Chondrocyte (in vitro differentiated cells): Measurements from ENCODE around the gene ACTR3. TPM values are rescaled to one million over a fixed set of nuclear protein-coding genes. Genes with fewer than 3 reads are reported as not detected.

Source experiments
- DNase-seq: peaks from one replicate; pipeline ENCODE4 v3.0.0; 2021; ENCODE audit warnings: mixed read lengths, low spot score
- H3K27ac Mint-ChIP-seq: one replicate; pipeline ENCODE4 v1.8.0; 2021; ENCODE audit warnings: mild to moderate bottlenecking, moderate library complexity, mixed read lengths; ENCODE audit not compliant: unreplicated experiment
- H3K27me3 Mint-ChIP-seq: 2 replicates; pipeline ENCODE4 v1.8.0; 2021; ENCODE audit warnings: low read depth, mixed read lengths
- H3K36me3 Mint-ChIP-seq: 2 replicates; pipeline ENCODE4 v1.8.0; 2021; ENCODE audit warnings: low read depth, mixed read lengths
- H3K4me1 Mint-ChIP-seq: 2 replicates; pipeline ENCODE4 v1.8.0; 2021; ENCODE audit warnings: low read depth, mild to moderate bottlenecking, mixed read lengths
- H3K4me3 Mint-ChIP-seq: one replicate; pipeline ENCODE4 v1.8.0; 2021; ENCODE audit warnings: mild to moderate bottlenecking, moderate library complexity, mixed read lengths; ENCODE audit not compliant: unreplicated experiment
- H3K9me3 Mint-ChIP-seq: 2 replicates; pipeline ENCODE4 v1.8.0; 2021; ENCODE audit warnings: low read depth, mixed read lengths
- CTCF ChIP-seq: fragments of 200-600 bp; sonication (generic); IDR thresholded peaks from 2 replicates; pipeline ENCODE4 v1.5.0; 2021; ENCODE audit warnings: antibody characterized with exemption, mild to moderate bottlenecking, moderate library complexity
- total RNA-seq: library from RNA; stranded (reverse); gene quantifications from 3 replicates; pipeline ENCODE4 v1.2.1, GENCODE V29; 2021

The ACTR3 gene
- total RNA-seq, 1 donor from 2014 or later = 434 TPM

- Mint-ChIP-seq H3K9me3 (no peaks in the 10 kb centered on the region), H3K4me3 (no peak overlapping the region), H3K27ac (peak overlapping the region; percentile 49), H3K36me3 (peaks cover 3% of the 10 kb centered on the region), H3K4me1 (peaks cover 36% of the 10 kb centered on the region), H3K27me3 (no peaks in the 10 kb centered on the region)
- DNase-seq = no peak
- no peak for TF ChIP-seq CTCF
Observed at GRCh38 chr2:113886479-113887008, 3.3 kb upstream of the ACTR3 start.

- no peak for TF ChIP-seq CTCF
- H3K4me3 Mint-ChIP-seq = no peak overlapping the region
- H3K36me3 Mint-ChIP-seq = peaks cover 3% of the 10 kb centered on the region
- no peaks in the 10 kb centered on the region for H3K9me3 Mint-ChIP-seq
- H3K27ac Mint-ChIP-seq = peak overlapping the region; percentile 28
- H3K4me1 Mint-ChIP-seq = peaks cover 42% of the 10 kb centered on the region
- H3K27me3 Mint-ChIP-seq = no peaks in the 10 kb centered on the region
- DNase-seq = no peak
Observed at GRCh38 chr2:113887009-113887792, 2.7 kb upstream of the ACTR3 start.

- H3K36me3 Mint-ChIP-seq = no peaks in the 10 kb centered on the region
- DNase-seq = no peak
- no peaks in the 10 kb centered on the region for H3K27me3 Mint-ChIP-seq
- H3K9me3 Mint-ChIP-seq = no peaks in the 10 kb centered on the region
- peak overlapping the region; percentile 98 for H3K27ac Mint-ChIP-seq
- TF ChIP-seq CTCF = no peak
- H3K4me3 Mint-ChIP-seq = peak overlapping the region; percentile 96
- H3K4me1 Mint-ChIP-seq = peaks cover 58% of the 10 kb centered on the region
Observed at GRCh38 chr2:113888641-113889470, 1.0 kb upstream of the ACTR3 start.

GRCh38 chr2:113890253-113891235 is 655 bp downstream of the ACTR3 start:
- H3K27ac Mint-ChIP-seq = peak overlapping the region; percentile 98
- DNase-seq = no peak
- TF ChIP-seq CTCF = peak; percentile 46
- peaks cover 75% of the 10 kb centered on the region for H3K4me1 Mint-ChIP-seq
- no peaks in the 10 kb centered on the region for H3K36me3 Mint-ChIP-seq
- no peaks in the 10 kb centered on the region for H3K27me3 Mint-ChIP-seq
- H3K4me3 Mint-ChIP-seq = peak overlapping the region; percentile 96
- H3K9me3 Mint-ChIP-seq = no peaks in the 10 kb centered on the region
